Nephron (organoid): ENCODE measurements around the gene ZMIZ1.

Experiments used
- H3K27ac Mint-ChIP-seq, 3 experiments: 2 replicates each; pipeline ENCODE4 v1.8.0; 2020; ENCODE audit warnings: mixed read lengths in 3 of 3, mild to moderate bottlenecking in 2 of 3, moderate library complexity in 1 of 3
- H3K27me3 Mint-ChIP-seq: 2 replicates; pipeline ENCODE4 v1.8.0; 2021; ENCODE audit warnings: low read depth, mild to moderate bottlenecking, moderate library complexity, mixed read lengths
- H3K36me3 Mint-ChIP-seq: 2 replicates; pipeline ENCODE4 v1.8.0; 2020; ENCODE audit warnings: low read depth, mixed read lengths
- H3K4me1 Mint-ChIP-seq: 2 replicates; pipeline ENCODE4 v1.8.0; 2020; ENCODE audit warnings: mixed read lengths
- H3K4me3 Mint-ChIP-seq, 3 experiments: 2 replicates each; pipeline ENCODE4 v1.8.0; 2020; ENCODE audit warnings: mild to moderate bottlenecking in 3 of 3, mixed read lengths in 3 of 3, moderate library complexity in 2 of 3
- H3K9me3 Mint-ChIP-seq: 2 replicates; pipeline ENCODE4 v1.8.0; 2020; ENCODE audit warnings: mixed read lengths
- CTCF ChIP-seq, 3 experiments: fragments of 200-600 bp; sonication (generic); IDR thresholded peaks; one replicate each; pipeline ENCODE4 v1.5.0; 2021; ENCODE audit warnings: antibody characterized with exemption in 3 of 3; ENCODE audit not compliant: unreplicated experiment in 3 of 3

Gene ZMIZ1

GRCh38 chr10:79172881-79173280, 104.1 kb downstream of the ZMIZ1 start:
- no peak overlapping the region for H3K4me3 Mint-ChIP-seq
- peaks cover 25% of the 10 kb centered on the region for H3K36me3 Mint-ChIP-seq
- H3K9me3 Mint-ChIP-seq: no peaks in the 10 kb centered on the region
- H3K27me3 Mint-ChIP-seq: no peaks in the 10 kb centered on the region
- TF ChIP-seq CTCF (IDR thresholded peaks at IDR 0.05; ENCODE audit: unreplicated experiment in 3 of 3): no peak
- peaks cover 88% of the 10 kb centered on the region for H3K4me1 Mint-ChIP-seq
- H3K27ac Mint-ChIP-seq: peak overlapping the region; percentile 15 to 20 (median 18)

- H3K4me3 Mint-ChIP-seq: no peak overlapping the region
- H3K9me3 Mint-ChIP-seq: no peaks in the 10 kb centered on the region
- H3K36me3 Mint-ChIP-seq: peaks cover 18% of the 10 kb centered on the region
- H3K27ac Mint-ChIP-seq: peak overlapping the region; percentile 77 to 96 (median 96)
- peaks cover 88% of the 10 kb centered on the region for H3K4me1 Mint-ChIP-seq
- TF ChIP-seq CTCF (IDR thresholded peaks at IDR 0.05; ENCODE audit: unreplicated experiment in 3 of 3): no peak
- H3K27me3 Mint-ChIP-seq: no peaks in the 10 kb centered on the region
Observed at GRCh38 chr10:79173582-79174262, 105.0 kb downstream of the ZMIZ1 start.

GRCh38 chr10:79176052-79176501, 107.3 kb downstream of the ZMIZ1 start:
- peak overlapping the region; percentile 77 to 96 (median 96) for H3K27ac Mint-ChIP-seq

GRCh38 chr10:79176949-79177602, 108.3 kb downstream of the ZMIZ1 start:
- peaks cover 88% of the 10 kb centered on the region for H3K4me1 Mint-ChIP-seq
- peak overlapping the region in 1 of 3 experiments; percentile 30 for H3K4me3 Mint-ChIP-seq
- no peaks in the 10 kb centered on the region for H3K27me3 Mint-ChIP-seq
- peaks cover 7% of the 10 kb centered on the region for H3K36me3 Mint-ChIP-seq
- H3K27ac Mint-ChIP-seq: peak overlapping the region; percentile 94 to 96 (median 96)
- TF ChIP-seq CTCF (IDR thresholded peaks at IDR 0.05; ENCODE audit: unreplicated experiment in 3 of 3): no peak
- H3K9me3 Mint-ChIP-seq: no peaks in the 10 kb centered on the region

More at GRCh38 chr10:79176052-79176501, 107.3 kb downstream of the ZMIZ1 start:
- no peaks in the 10 kb centered on the region for H3K27me3 Mint-ChIP-seq
- H3K4me1 Mint-ChIP-seq: peaks cover 86% of the 10 kb centered on the region
- no peak for TF ChIP-seq CTCF (IDR thresholded peaks at IDR 0.05; ENCODE audit: unreplicated experiment in 3 of 3)
- peak overlapping the region in 1 of 3 experiments; percentile 17 for H3K4me3 Mint-ChIP-seq
- no peaks in the 10 kb centered on the region for H3K9me3 Mint-ChIP-seq
- H3K36me3 Mint-ChIP-seq: peaks cover 12% of the 10 kb centered on the region

- Mint-ChIP-seq H3K9me3 (no peaks in the 10 kb centered on the region), H3K4me3 (peak overlapping the region in 2 of 3 experiments; percentile 3 to 50), H3K36me3 (peaks cover 7% of the 10 kb centered on the region), H3K27ac (peak overlapping the region; percentile 94 to 96 (median 96)), H3K27me3 (peaks cover 5% of the 10 kb centered on the region), H3K4me1 (peaks cover 88% of the 10 kb centered on the region)
- no peak for TF ChIP-seq CTCF (IDR thresholded peaks at IDR 0.05; ENCODE audit: unreplicated experiment in 3 of 3)
Observed at GRCh38 chr10:79178070-79178576, 109.4 kb downstream of the ZMIZ1 start.
